ENCODE results near the gene PLA2G2F.

DNA sequence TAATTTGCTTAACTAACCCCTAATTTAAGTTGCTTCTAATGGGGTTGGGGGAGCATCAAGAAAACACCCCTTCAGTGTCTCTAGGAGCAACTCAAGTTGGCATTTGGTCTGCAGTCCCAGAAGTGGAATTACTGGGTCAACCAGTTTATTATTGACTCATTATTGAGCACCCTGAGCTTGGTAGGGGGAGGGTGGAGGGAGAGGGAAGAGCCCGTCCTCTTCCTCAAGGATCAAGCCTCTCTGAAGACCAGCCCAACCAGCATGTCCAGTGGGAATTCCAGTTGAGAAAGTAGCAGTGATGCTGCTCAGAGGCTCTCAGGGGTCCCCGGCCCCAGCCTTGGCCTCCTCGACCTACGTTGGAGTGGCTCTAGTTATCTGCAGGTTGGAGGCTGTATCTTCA lies 2.1 kb upstream of the PLA2G2F start:
- TF ChIP-seq POLR2A (IDR thresholded peaks at IDR 0.05) (no peak), POLR2AphosphoS5 (IDR thresholded peaks at IDR 0.05; ENCODE audit: insufficient read depth in 1 of 2, low read depth in 1 of 2) (no peak)

Data from vagina (tissue), 2 donors.